ENCODE results near the gene B4GALNT3.
A peak's percentile ranks its signal among the peaks of the same experiment; 100 is the strongest.

Gene B4GALNT3

DNA sequence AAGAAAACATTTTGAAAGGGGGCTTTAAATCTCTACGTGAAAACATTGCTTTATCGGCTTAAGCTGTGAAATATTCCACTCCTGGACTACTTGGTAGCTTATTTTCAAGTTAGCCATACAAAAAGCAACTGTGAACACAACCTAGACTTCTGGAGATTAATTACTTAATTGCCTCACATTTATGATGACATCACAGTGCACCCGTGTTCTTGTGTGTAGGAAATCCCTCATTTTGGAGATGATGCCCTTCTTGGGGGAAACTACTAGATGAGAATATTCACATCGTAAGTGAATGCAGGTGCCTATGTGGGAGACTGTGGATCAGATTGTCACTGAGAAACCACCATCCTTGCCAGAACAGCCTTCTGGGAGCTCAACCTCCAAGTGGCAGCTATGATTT lies 10.5 kb upstream of the B4GALNT3 start:
- TF ChIP-seq, protein P1, sequence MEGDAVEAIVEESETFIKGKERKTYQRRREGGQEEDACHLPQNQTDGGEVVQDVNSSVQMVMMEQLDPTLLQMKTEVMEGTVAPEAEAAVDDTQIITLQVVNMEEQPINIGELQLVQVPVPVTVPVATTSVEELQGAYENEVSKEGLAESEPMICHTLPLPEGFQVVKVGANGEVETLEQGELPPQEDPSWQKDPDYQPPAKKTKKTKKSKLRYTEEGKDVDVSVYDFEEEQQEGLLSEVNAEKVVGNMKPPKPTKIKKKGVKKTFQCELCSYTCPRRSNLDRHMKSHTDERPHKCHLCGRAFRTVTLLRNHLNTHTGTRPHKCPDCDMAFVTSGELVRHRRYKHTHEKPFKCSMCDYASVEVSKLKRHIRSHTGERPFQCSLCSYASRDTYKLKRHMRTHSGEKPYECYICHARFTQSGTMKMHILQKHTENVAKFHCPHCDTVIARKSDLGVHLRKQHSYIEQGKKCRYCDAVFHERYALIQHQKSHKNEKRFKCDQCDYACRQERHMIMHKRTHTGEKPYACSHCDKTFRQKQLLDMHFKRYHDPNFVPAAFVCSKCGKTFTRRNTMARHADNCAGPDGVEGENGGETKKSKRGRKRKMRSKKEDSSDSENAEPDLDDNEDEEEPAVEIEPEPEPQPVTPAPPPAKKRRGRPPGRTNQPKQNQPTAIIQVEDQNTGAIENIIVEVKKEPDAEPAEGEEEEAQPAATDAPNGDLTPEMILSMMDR (IDR thresholded peaks at IDR 0.05; ENCODE audit: low read length, missing control alignments): no peak
- DNase-seq (ENCODE audit: low read depth): no peak
- no peak overlapping the region for H3K4me3 ChIP-seq (replicated peaks; ENCODE audit: low read depth, low read length)

DNA sequence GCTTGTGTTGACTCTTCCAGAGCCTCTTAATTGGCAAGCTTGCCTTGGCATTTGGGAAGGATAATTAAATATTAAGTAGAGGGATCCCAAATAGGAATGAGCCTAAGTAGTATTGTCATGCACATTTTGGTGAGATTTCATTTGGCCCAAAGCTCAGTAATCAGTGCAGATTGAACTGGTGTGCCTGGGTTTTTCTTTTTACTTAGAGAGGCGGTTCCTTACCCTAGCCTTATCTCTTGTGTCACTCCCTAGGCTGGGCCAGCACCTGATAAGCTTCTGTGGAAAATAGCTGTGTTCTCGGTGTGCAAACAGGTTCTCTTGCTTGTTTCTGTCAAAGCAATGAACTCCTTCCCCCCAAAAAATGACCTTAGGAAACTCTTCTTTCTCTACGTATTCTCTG lies 9.3 kb upstream of the B4GALNT3 start:
- no peak overlapping the region for H3K4me3 ChIP-seq (replicated peaks; ENCODE audit: low read depth, low read length)
- TF ChIP-seq, protein P1 (IDR thresholded peaks at IDR 0.05; ENCODE audit: low read length, missing control alignments): no peak
- DNase-seq (ENCODE audit: low read depth): no peak

DNA sequence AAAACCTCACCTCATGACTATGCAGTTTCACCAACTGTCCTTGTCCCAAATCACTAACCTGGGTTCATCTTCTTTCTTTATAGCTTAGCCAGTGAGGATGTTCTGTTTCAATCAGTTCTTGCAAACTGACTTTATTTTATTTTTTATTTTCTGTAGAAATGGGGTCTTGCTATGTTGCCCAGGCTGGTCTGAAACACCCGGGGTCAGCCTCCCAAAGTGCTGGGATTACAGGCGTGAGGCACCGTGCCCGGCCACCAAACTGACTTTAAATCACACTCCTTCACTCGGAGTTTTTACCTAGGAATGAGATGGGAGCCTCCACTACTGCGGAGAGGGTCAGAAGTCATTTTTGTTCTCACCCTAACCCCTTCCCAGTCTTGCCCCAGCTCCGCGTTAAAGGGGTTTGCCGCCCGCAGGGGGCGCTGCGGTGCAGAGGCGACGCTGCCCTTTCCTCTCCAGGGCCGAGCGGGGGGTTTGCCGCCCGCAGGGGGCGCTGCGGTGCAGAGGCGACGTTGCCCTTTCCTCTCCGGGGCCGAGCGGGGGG lies 7.0 kb upstream of the B4GALNT3 start:
- TF ChIP-seq, protein P1 (IDR thresholded peaks at IDR 0.05; ENCODE audit: low read length, missing control alignments): peak; percentile 25
- no peak for DNase-seq (ENCODE audit: low read depth)
- no peak overlapping the region for H3K4me3 ChIP-seq (replicated peaks; ENCODE audit: low read depth, low read length)

DNA sequence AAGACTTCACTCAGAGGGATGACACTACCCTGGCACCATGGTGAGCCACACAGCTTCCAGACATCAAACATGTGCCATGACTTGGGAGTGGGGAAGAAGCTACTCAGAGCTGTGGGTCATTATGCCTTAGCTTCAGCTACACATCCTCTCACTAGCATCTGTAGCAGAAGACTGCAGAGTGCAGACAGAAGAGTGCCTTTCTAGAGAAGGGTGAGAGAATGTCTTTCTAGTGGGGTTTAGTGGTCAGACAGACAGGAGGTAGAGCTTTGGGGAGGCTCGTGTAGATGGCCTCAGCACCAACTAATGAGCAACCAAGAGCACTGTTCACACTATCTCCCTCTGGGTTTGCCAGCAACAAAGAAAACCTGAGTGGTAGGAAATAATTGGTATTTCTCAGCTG lies 4.9 kb upstream of the B4GALNT3 start:
- DNase-seq (ENCODE audit: low read depth): no peak
- H3K4me3 ChIP-seq (replicated peaks; ENCODE audit: low read depth, low read length): no peak overlapping the region
- TF ChIP-seq, protein P1 (IDR thresholded peaks at IDR 0.05; ENCODE audit: low read length, missing control alignments): no peak

DNA sequence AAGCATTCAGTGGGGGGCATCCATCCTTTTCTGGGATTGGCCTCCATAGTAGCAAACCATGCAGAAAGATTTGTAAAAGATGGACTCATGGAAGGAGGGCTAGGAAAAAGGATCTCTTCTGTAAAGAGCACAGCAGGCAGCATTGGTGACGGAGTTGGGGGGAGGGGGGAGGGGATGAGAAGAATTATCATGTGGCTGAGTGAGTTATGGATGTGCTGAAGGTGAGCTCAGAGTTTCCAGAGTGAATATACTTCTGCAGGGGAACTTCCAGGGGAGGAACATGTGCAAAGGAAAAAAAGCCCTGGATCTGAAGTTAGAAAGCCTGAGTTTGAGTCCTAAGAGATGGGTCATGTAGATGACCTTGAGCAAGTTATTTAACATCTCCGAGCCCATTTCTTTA lies 3.9 kb upstream of the B4GALNT3 start:
- DNase-seq (ENCODE audit: low read depth): no peak
- H3K4me3 ChIP-seq (replicated peaks; ENCODE audit: low read depth, low read length): no peak overlapping the region
- TF ChIP-seq, protein P1 (IDR thresholded peaks at IDR 0.05; ENCODE audit: low read length, missing control alignments): no peak

DNA sequence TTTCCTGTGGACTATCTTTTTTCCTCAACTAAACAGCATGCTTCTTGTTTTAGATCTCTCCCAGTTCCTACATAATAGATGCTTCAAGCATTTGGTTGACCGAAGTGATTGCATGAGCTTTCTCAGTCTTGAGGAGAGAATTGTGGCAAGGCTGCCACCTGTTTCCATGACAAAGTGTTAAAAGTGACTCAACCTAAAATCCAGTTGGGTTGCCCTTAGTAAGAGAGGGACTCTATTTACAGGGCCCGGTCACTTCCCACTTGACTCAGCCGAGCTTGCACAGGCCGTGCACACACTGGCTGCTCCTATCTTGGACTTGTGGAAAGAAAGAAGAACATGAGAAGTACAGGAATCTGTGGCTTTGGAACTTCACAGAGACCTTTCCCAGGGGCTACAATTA lies 2.1 kb upstream of the B4GALNT3 start:
- TF ChIP-seq, protein P1 (IDR thresholded peaks at IDR 0.05; ENCODE audit: low read length, missing control alignments): no peak
- H3K4me3 ChIP-seq (replicated peaks; ENCODE audit: low read depth, low read length): no peak overlapping the region
- DNase-seq (ENCODE audit: low read depth): no peak

DNA sequence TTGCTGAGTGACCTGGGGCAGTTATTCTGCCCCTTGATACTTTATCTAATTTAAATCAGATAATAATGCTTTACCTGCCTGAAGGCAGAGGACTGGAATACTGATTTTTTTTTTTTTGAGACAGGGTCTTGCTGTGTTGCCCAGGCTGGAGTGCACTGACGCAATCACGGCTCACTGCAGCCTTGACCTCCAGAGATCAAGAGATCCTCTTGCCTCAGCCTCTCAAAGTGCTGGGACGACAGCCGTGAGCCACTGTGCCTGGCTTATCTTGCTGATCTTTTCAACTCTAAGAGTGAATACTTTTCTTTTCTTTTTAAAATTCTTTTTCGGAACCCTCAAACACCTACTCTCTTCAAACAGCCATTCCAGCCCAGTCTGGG lies 699 bp upstream of the B4GALNT3 start:
- TF ChIP-seq, protein P1 (IDR thresholded peaks at IDR 0.05; ENCODE audit: low read length, missing control alignments): no peak
- no peak for DNase-seq (ENCODE audit: low read depth)
- H3K4me3 ChIP-seq (replicated peaks; ENCODE audit: low read depth, low read length): no peak overlapping the region

All from fibroblast of pulmonary artery (primary cell).